Activated T-cell treated with anti-CD3 and anti-CD28 coated beads, Interleukin-2, amount 50 U/mL, for 72 hours (primary cell): ENCODE results near the gene MRM3. TPM values are rescaled to one million over a fixed set of nuclear protein-coding genes. Genes with fewer than 3 reads are reported as not detected.
A peak's percentile ranks its signal among the peaks of the same experiment; 100 is the strongest.
"Not testable (repeated sequence)": the region's sequence is repeated elsewhere in the genome, so short reads cannot be mapped to it uniquely, and the experiment has no call there.

Experiments
- ATAC-seq, 2 donors: fragments of 150-1000 bp; cut with Tn5 transposase; replicated peaks in 1 of 2; 2 replicates each; pipeline ENCODE4 v1.10.0; 2021; ENCODE audit warnings: moderate library complexity in 2 of 2, mild to moderate bottlenecking in 1 of 2
- DNase-seq, 2 donors: peaks; one replicate each; pipeline ENCODE4 v3.0.0; 2021 to 2022; ENCODE audit warnings: mixed read lengths in 1 of 2
- H3K27ac Mint-ChIP-seq: one replicate; pipeline ENCODE4 v1.8.0; 2022; ENCODE audit warnings: mild to moderate bottlenecking, moderate library complexity, mixed read lengths
- H3K27me3 Mint-ChIP-seq: one replicate; pipeline ENCODE4 v1.8.0; 2022; ENCODE audit warnings: low read depth, mixed read lengths
- H3K36me3 Mint-ChIP-seq, 2 donors: one replicate each; pipeline ENCODE4 v1.8.0; 2022; ENCODE audit warnings: mixed read lengths in 2 of 2, mild to moderate bottlenecking in 1 of 2; ENCODE audit not compliant: insufficient read depth in 2 of 2
- H3K4me1 Mint-ChIP-seq: one replicate; pipeline ENCODE4 v1.8.0; 2022; ENCODE audit warnings: low read depth, mixed read lengths
- H3K4me3 Mint-ChIP-seq, 2 donors: one replicate each; pipeline ENCODE4 v1.8.0; 2022; ENCODE audit warnings: mild to moderate bottlenecking in 2 of 2, mixed read lengths in 2 of 2, moderate library complexity in 2 of 2
- H3K9me3 Mint-ChIP-seq, 2 donors: one replicate each; pipeline ENCODE4 v1.8.0; 2022; ENCODE audit warnings: mixed read lengths in 2 of 2
- total RNA-seq, 2 donors: library from RNA; stranded (reverse); gene quantifications; one replicate each; pipeline ENCODE4 v1.2.3, GENCODE V29; 2022

MRM3 gene
- total RNA-seq, 2 donors from 2014 or later: 23.6 to 26.7 TPM

DNA sequence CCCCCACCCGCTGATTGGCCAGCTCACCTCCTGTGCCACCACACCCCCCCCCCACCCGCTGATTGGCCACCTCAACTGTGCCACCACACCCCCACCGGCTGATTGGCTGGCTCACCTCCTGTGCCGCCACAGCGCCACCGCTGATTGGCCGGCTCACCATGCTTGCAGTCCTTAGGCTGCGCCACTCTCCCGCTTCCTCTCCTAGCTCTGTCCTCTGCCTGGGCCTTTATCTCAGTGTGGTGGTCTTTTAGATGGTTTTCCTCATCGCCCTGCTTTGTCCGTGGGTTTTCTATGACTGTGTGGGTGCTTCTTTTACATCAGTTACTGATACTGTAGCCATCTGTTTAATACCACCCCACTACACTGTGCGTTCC lies 8.7 kb downstream of the MRM3 start:
- not testable (repeated sequence) for ATAC-seq, H3K9me3 Mint-ChIP-seq, DNase-seq, H3K4me3 Mint-ChIP-seq, H3K4me1 Mint-ChIP-seq, H3K27me3 Mint-ChIP-seq
- H3K36me3 Mint-ChIP-seq: peaks cover 6 to 12% of the 10 kb centered on the region in 2 donors
- peak overlapping the region; percentile 59 for H3K27ac Mint-ChIP-seq

GRCh38 chr17:791829-792228 lies 9.7 kb downstream of the MRM3 start:
- H3K4me3 Mint-ChIP-seq: no peak overlapping the region
- ATAC-seq (no peak), DNase-seq (no peak)
- H3K27ac Mint-ChIP-seq: no peak overlapping the region
- H3K4me1 Mint-ChIP-seq: peaks cover 8% of the 10 kb centered on the region
- no peaks in the 10 kb centered on the region for H3K27me3 Mint-ChIP-seq
- H3K36me3 Mint-ChIP-seq: peaks cover 6 to 12% of the 10 kb centered on the region in 2 donors
- H3K9me3 Mint-ChIP-seq: no peaks in the 10 kb centered on the region

- Mint-ChIP-seq H3K4me1 (peaks cover 8% of the 10 kb centered on the region), H3K36me3 (peaks cover 4 to 10% of the 10 kb centered on the region in 2 donors)
These were observed 10.1 kb downstream of the MRM3 start for GRCh38 chr17:792277-792676.

GRCh38 chr17:794876-795275 lies 12.7 kb downstream of the MRM3 start:
- peak; percentile 40 to 46 for DNase-seq
- H3K4me3 Mint-ChIP-seq: no peak overlapping the region
- H3K27me3 Mint-ChIP-seq: no peaks in the 10 kb centered on the region
- peaks cover 8% of the 10 kb centered on the region for H3K4me1 Mint-ChIP-seq
- no peaks in the 10 kb centered on the region for H3K9me3 Mint-ChIP-seq
- no peak overlapping the region for H3K27ac Mint-ChIP-seq
- peak; percentile 67 to 73 for ATAC-seq
- H3K36me3 Mint-ChIP-seq: peaks cover 1 to 4% of the 10 kb centered on the region in 2 donors

More at GRCh38 chr17:792277-792676, 10.1 kb downstream of the MRM3 start:
- Mint-ChIP-seq H3K27ac (no peak overlapping the region), H3K9me3 (no peaks in the 10 kb centered on the region), H3K4me3 (no peak overlapping the region), H3K27me3 (no peaks in the 10 kb centered on the region)
- DNase-seq (no peak), ATAC-seq (no peak)

- Mint-ChIP-seq H3K27me3 (no peaks in the 10 kb centered on the region), H3K36me3 (peaks cover 1 to 4% of the 10 kb centered on the region in 2 donors), H3K4me3 (no peak overlapping the region), H3K27ac (no peak overlapping the region), H3K9me3 (no peaks in the 10 kb centered on the region), H3K4me1 (peaks cover 8% of the 10 kb centered on the region)
- no peak for DNase-seq
- no peak for ATAC-seq
These were observed 13.1 kb downstream of the MRM3 start for GRCh38 chr17:795276-795675.

GRCh38 chr17:795721-796120 lies 13.6 kb downstream of the MRM3 start:
- no peak overlapping the region for H3K27ac Mint-ChIP-seq

GRCh38 chr17:796609-797008 lies 14.5 kb downstream of the MRM3 start:
- Mint-ChIP-seq H3K9me3 (no peaks in the 10 kb centered on the region), H3K4me3 (no peak overlapping the region), H3K4me1 (peaks cover 8% of the 10 kb centered on the region), H3K27me3 (no peaks in the 10 kb centered on the region), H3K27ac (no peak overlapping the region), H3K36me3 (no peaks in the 10 kb centered on the region)
- ATAC-seq (no peak), DNase-seq (no peak)

More at GRCh38 chr17:795721-796120, 13.6 kb downstream of the MRM3 start:
- ATAC-seq (no peak), DNase-seq (no peak)
- Mint-ChIP-seq H3K4me1 (peaks cover 8% of the 10 kb centered on the region), H3K9me3 (no peaks in the 10 kb centered on the region), H3K27me3 (no peaks in the 10 kb centered on the region), H3K4me3 (no peak overlapping the region), H3K36me3 (peaks cover 1 to 4% of the 10 kb centered on the region in 2 donors)

- no peaks in the 10 kb centered on the region for H3K9me3 Mint-ChIP-seq
- H3K4me1 Mint-ChIP-seq: peaks cover 8% of the 10 kb centered on the region
- no peak overlapping the region for H3K27ac Mint-ChIP-seq
- no peak overlapping the region for H3K4me3 Mint-ChIP-seq
- DNase-seq (no peak), ATAC-seq (peak in 1 of 2 donors; percentile 4)
- no peaks in the 10 kb centered on the region for H3K36me3 Mint-ChIP-seq
- H3K27me3 Mint-ChIP-seq: no peaks in the 10 kb centered on the region
These were observed 15.2 kb downstream of the MRM3 start for GRCh38 chr17:797236-797840.

GRCh38 chr17:798246-798645 lies 16.1 kb downstream of the MRM3 start:
- ATAC-seq (no peak), DNase-seq (no peak)
- Mint-ChIP-seq H3K36me3 (no peaks in the 10 kb centered on the region), H3K9me3 (no peaks in the 10 kb centered on the region), H3K4me1 (peaks cover 8% of the 10 kb centered on the region), H3K27me3 (no peaks in the 10 kb centered on the region), H3K4me3 (no peak overlapping the region), H3K27ac (no peak overlapping the region)

- DNase-seq: no peak
- Mint-ChIP-seq H3K27me3 (no peaks in the 10 kb centered on the region), H3K9me3 (no peaks in the 10 kb centered on the region), H3K36me3 (no peaks in the 10 kb centered on the region), H3K4me1 (peaks cover 8% of the 10 kb centered on the region), H3K27ac (no peak overlapping the region), H3K4me3 (no peak overlapping the region)
- ATAC-seq: no peak
These were observed 17.1 kb downstream of the MRM3 start for GRCh38 chr17:799261-799660.

DNA sequence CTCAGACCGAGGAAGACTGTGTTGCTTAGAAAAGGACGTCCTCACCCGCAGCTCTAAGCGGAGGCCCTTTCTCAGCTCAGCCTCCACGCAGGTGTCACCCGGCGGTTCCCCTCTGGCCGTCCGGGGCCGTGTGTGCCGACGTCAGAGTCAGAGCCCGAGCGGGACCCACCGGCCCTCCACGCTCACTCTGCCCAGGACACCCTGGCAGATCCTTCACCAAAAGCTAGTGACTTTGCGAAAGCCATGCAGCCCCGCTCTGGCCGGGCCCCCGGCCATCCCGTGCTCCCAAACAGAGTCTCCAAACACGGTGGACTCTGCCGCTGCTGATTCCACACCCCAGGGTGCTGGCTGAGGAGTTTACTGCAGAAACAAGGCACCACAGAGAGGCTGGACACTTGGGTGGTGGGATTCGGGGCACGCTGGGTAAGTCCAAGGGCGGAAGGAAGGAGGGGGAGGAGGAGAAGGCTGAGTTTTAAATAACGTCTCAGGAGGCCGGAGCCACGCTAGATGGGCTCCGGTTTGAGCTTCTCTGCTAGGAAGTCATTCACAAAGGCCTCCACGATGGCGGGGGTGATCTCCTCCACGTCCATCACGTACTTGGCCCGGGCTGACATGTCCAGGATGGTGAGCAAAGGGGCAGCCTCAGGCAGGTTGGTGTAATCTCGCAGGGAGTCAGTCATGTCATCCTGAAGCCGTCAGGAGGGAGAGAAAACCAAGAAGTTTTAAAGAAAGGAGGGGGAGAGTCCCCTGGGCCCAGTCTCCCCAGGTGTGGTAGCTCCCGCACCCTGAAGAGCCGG lies 18.5 kb downstream of the MRM3 start:
- Mint-ChIP-seq H3K27me3 (no peaks in the 10 kb centered on the region), H3K4me3 (no peak overlapping the region), H3K9me3 (no peaks in the 10 kb centered on the region), H3K27ac (no peak overlapping the region), H3K36me3 (no peaks in the 10 kb centered on the region), H3K4me1 (no peaks in the 10 kb centered on the region)
- no peak for ATAC-seq
- DNase-seq: no peak

DNA sequence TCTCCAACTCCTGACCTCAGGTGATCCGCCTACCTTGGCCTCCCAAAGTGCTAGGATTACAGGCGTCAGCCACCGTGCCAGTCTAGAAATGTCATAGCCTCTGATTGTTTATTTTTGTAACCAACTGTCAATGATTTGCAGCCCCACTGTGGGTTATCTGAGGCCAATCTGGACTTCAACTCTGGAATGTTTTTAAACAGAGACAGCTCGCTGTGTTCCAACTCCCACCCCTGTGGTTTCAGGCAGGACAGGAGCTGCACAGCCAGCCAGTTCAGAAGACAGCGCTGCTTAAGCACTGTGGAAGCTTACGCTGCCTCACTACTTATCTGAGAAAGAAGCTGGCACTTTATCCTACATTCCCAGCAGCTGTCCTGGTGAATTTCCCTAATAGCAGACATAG lies 19.5 kb downstream of the MRM3 start:
- no peak for DNase-seq
- H3K9me3 Mint-ChIP-seq: no peaks in the 10 kb centered on the region
- no peaks in the 10 kb centered on the region for H3K27me3 Mint-ChIP-seq
- no peaks in the 10 kb centered on the region for H3K4me1 Mint-ChIP-seq
- no peak overlapping the region for H3K4me3 Mint-ChIP-seq
- no peaks in the 10 kb centered on the region for H3K36me3 Mint-ChIP-seq
- H3K27ac Mint-ChIP-seq: no peak overlapping the region
- ATAC-seq: no peak

DNA sequence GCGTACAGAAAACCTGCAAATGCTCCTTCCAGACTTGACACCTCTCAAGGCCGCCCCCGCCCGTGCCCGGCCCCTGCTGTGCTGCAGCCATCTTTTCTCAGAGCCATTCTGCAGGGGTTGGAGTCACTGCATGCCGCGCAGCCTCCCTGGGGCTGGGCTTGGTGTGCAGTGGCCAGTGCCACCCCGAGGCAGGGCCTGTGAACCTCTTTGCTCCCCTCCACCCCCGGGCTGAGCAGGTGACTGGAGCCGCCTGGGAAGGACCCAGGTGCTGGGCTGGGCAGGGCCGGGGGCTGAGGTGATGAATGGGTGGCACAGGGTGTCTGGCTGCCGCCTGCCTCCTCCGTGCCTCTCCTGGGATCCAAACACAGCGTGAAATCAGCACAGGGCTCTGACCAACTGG lies 20.3 kb downstream of the MRM3 start:
- Mint-ChIP-seq H3K4me3 (no peak overlapping the region), H3K4me1 (no peaks in the 10 kb centered on the region)

More for the DNA sequence above, 20.3 kb downstream of the MRM3 start:
- DNase-seq: no peak
- no peaks in the 10 kb centered on the region for H3K36me3 Mint-ChIP-seq
- no peaks in the 10 kb centered on the region for H3K9me3 Mint-ChIP-seq
- H3K27ac Mint-ChIP-seq: no peak overlapping the region
- no peak for ATAC-seq
- H3K27me3 Mint-ChIP-seq: no peaks in the 10 kb centered on the region
